Activated naive CD4-positive, alpha-beta T cell treated with anti-CD3 and anti-CD28 coated beads, Interleukin-2, amount 50 U/mL, for 16 hours (primary cell): Measurements from ENCODE around the gene SURF4.
"Not testable (repeated sequence)": the region's sequence is repeated elsewhere in the genome, so short reads cannot be mapped to it uniquely, and the experiment has no call there.

Experiments
- DNase-seq: peaks from one replicate; pipeline ENCODE4 v3.0.0-alpha.2; 2020

SURF4 gene

DNA sequence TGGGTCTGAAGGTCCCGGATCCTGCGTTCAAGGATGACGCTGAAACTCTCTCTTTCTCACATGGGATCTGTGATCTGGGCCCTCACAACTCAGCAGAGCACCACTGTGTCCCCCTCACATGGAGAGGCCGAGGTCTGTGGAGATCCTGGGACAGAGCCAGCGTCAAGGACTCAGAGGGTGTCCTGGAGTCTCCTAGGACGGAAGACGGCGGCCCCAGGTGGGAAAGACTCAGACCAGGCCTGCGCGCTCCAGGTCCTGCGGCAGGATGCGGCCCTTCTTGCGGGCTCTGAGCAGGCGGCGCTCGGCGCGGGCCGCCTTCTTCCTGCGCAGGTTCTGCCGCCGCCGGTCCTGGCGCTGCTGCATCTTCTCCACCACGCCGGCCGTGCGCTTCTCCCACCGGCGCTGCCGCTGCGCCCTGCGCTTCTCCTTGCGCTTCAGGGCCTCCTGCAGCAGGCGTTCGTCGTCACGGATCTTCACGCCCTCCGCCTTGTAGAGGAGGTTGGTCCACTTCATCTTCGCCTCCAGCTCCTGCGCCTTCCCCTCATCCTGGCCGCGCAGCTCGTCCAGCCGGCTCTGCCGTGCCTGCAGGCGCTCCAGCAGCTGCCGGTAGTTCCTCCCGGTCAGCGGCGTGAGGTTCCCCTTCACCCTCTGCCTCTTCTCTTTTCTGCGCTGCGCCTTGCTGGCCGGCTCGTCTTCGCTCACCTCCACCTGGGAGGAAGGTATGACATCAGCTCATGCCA is 44.0 kb downstream of the SURF4 start:
- no peak for DNase-seq

DNA sequence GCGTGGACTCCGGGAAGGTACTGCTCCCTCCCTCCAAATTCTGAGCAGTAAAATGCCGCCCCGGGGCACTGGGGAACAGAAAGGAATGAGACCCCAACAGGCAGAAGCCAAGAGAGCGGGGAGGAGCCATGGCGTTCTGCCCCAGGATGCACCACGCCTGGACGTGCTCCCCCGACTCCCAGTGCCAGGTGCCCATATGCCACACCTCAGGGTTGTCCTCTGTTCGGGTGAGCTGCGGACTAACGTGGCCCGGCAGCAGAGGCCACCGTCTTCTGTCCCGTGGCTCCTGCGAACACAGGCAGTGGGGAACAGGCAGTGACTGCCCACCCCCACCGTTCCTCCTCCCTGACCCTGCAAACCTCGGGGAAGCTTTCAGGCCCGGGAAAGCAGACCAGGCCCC is 44.6 kb downstream of the SURF4 start:
- no peak for DNase-seq

DNA sequence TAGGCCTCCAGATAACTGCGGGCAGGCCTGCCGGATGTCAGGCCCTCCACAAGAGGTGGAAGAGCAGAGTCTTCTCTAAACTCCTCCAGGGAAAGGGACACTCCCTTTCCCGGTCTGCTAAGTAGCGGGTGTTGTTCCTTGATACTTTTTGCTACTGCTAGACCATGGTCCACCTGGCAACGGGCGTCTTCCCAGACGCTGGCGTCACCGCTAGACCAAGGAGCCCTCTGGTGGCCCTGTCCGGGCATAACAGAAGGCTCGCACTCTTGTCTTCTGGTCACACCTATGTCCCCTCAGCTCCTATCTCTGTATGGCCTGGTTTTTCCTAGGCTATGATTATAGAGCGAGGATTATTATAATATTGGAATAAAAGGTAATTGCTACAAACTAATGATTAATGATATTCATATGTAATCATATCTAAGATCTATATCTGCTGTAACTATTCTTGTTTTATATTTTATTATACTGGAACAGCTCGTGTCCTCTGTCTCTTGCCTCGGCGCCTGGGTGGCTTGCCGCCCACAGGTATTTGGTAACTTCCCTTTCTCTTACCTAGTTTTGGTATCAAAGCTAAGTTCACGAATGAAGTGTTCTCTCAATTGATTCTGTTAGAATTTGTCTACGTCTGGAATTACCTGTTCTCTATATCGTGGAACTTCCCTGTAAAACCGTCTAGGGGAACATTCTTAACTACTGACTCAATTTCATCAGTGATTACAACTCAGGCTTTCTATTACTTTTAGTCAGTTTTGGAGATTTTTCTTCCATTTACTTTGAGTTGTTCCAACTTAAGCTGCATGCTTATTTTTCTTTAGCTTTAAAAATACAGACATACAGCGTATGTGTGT is 46.3 kb downstream of the SURF4 start:
- not testable (repeated sequence) for DNase-seq

- no peak for DNase-seq
Measured at GRCh38 chr9:133327834-133328484, 47.9 kb downstream of the SURF4 start.

- DNase-seq = not testable (repeated sequence)
Measured at GRCh38 chr9:133327021-133327420, 48.8 kb downstream of the SURF4 start.

DNA sequence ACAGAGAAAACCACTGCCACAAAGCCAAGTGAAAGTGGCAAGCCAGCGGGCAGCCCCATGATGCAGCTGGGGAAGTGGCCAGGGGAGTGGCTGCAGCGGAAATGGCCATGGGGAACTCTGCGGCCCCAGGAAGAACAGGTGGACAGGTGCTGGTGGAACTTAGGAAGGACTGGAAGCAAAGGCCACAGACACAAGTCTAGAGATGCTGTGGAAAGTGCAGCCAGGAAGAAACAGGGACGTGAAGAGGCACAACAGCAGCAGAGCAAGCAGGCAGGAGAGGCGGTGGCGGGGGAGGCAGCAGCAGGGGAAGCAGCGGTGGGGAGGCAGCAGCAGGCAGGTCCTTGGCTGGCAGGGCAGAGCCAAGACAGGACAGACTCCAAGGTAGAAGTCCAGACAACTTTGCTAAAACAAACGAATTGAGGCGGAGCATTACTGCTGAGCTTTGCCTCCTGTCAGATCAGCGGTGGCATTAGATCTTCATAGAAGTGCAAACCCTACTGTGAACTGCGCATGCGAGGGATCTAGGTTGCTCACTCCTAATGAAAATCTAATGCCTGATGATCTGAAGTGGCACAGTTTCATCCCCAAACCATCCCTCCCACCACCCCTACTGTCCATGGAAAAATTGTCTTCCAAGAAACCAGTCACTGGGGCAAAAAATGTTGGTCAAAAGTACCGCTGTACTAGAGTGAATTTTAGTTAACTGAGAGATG is 51.7 kb downstream of the SURF4 start:
- DNase-seq = no peak

DNA sequence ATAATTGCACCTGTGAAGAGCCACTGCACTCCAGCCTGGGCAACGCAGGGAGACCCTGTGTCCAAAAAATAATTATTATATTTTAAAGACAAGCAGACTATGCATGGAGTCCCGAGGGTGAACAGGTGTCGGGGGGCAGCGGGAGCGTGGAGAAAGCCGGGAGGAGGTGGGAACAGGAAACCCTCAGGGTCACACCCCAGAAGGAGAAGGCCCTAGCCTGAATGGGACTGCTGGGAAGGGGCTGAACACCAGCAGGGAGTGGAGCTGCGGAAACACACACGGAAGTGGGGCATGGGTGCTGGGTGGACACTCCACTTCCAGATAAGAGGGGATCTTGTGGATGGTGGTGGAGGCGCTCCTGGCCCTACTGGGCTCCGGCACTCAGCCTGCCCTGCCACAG is 52.6 kb downstream of the SURF4 start:
- DNase-seq = no peak

DNA sequence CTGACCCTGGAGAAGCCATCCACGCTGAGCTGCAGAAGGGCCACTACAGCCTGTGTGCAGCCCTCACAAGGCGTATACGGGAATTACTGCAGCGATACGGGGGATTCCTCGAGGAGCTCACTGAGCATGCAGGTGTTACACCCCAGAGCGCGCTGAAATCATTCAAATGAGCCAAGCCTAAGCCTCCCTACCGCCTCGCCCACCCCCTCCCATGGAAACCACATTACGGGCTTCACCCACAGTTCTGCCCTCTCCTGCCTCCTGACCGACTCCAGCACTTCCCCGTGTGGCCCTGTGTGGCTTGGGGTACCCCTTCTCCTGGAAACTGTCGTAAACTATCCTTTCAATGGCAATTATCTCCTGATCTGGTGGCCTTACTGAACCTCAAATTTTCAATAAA is 53.2 kb downstream of the SURF4 start:
- no peak for DNase-seq

DNA sequence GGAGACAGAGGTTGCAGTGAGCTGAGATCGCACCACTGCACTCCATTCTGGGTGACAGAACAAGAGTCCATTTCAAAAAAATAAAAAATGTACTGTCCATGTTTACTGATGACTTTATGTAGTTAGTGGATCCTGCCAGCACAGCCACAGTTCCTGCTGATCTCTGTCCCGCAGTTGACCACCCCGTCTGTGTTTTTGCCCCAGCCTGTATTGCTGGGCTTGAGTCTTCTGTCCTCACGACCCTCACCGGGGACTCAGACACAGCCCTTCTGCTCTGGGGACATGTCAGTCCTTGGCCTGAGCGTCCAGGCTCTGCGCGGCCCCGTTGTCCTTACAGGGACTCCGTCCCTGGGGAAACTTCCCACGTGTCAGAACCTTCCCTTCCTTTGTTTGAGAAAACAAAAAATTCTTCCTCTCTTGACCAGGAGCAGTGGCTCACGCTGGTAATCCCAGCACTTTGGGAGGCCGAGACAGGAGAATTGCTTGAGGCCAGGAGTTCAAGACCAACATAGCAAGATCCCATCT is 54.4 kb downstream of the SURF4 start:
- DNase-seq = no peak

- no peak for DNase-seq
Measured at GRCh38 chr9:133320421-133320881, 55.4 kb downstream of the SURF4 start.

GRCh38 chr9:133317551-133317950 is 58.3 kb downstream of the SURF4 start:
- DNase-seq = not testable (repeated sequence)

DNA sequence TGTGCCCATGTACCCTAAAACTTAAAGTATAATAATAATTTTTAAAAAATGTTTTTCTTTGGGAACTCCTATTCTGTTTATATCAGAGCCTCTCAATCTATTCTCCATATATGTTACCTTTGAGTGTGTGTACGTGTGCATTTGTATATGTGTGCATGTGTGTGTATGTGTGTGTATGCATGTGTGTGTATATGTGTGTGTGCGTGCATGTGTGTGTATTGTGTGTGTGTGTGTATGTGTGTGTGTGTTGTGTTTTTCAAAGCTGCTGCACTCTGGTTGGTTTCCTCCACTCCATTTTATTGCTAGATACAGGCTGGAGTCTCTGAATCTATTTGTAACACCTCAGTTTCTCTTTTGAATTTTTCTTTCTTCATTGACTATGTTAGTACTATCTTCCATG is 59.9 kb downstream of the SURF4 start:
- DNase-seq = no peak
